ENCODE measurements around the gene SLC17A9.

- peak; percentile 70 to 75 for TF ChIP-seq CTCF (IDR thresholded peaks at IDR 0.05)
- TF ChIP-seq EP300 (IDR thresholded peaks at IDR 0.05) = no peak
Observed at GRCh38 chr20:62926229-62927127, 26.0 kb upstream of the SLC17A9 start, which contains the start of gene DIDO1.
